ENCODE data around the gene MPC1L.
"Not testable (repeated sequence)": the region's sequence is repeated elsewhere in the genome, so short reads cannot be mapped to it uniquely, and the experiment has no call there.

Gene MPC1L

DNA sequence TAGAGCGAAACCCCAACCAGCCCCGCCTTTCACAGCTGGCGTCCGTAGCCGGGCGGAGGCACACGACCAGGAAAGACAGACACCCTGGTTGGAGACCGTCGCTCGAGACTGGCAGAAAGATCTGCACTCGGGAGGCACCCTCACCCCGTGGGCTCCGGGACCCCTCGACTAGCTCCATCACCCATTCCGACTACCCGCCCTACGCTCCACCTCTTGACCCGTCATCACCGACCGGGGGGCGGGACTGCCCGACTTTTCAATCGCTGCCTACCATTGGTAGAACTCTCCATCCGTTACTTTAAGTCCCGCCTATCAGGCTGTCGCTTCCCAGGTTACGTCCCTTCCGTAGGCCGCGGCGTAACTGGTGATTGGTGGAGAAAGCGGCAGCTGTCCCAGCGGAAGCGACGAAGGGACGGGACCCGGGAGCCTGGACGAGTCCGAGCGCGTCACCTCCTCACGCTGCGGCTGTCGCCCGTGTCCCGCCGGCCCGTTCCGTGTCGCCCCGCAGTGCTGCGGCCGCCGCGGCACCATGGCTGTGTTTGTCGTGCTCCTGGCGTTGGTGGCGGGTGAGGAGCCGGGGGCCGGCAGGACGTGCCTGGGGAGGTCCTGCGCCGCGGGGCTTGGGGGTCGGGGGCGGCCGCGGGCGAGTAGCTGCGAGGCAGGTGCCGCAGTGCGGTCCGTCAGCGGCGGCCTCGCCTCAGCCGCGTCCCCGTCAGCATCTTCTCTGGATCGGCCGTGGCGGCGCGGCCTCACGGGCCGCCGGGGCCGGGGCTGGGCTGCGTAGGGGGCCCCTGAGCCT lies 42.5 kb upstream of the MPC1L start, which contains the start of gene ATP6AP2:
Gene ATP6AP2 (plus strand): TSS at position 434 of the 799 bp plus-strand sequence. CDS start 96 bp downstream, at position 530.
- H3K4me3 ChIP-seq (ENCODE audit: control insufficient read depth, low read depth, low read length) = peak within 1 kb of the TSS; percentile 79
- DNase-seq (ENCODE audit: low read depth) = peak; percentile 64
- TF ChIP-seq, protein P1, sequence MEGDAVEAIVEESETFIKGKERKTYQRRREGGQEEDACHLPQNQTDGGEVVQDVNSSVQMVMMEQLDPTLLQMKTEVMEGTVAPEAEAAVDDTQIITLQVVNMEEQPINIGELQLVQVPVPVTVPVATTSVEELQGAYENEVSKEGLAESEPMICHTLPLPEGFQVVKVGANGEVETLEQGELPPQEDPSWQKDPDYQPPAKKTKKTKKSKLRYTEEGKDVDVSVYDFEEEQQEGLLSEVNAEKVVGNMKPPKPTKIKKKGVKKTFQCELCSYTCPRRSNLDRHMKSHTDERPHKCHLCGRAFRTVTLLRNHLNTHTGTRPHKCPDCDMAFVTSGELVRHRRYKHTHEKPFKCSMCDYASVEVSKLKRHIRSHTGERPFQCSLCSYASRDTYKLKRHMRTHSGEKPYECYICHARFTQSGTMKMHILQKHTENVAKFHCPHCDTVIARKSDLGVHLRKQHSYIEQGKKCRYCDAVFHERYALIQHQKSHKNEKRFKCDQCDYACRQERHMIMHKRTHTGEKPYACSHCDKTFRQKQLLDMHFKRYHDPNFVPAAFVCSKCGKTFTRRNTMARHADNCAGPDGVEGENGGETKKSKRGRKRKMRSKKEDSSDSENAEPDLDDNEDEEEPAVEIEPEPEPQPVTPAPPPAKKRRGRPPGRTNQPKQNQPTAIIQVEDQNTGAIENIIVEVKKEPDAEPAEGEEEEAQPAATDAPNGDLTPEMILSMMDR (IDR thresholded peaks at IDR 0.05; ENCODE audit: control insufficient read depth, insufficient read depth, low read depth, low read length, missing control alignments) = no peak

DNA sequence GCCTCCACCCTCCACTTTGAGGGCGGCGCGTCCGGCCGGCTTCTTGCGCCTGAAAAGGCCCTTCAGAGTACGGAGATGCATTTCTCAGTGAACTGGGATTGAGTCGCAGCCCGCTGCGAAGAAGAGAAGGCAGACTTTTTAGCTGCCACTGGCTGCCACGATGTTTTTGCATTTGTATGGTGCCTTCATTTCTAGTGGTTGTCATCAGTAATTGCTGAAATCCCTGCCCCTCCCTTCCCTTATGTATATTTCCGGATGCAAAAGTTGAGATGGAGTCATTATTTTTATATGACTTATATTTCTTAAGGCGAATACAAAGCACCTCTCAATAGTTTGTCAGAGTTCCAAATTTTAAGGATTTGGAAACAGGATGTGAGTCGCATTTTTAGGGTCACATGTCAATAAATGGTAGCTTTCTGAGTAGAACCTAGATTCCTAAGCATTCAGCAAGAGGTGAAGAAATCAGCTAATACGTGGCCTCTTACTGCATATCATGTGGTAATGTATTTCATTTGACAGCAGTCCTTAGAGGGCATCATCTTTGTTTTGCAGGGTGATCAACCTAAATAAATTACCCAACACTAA lies 41.8 kb upstream of the MPC1L start:
- no peak for DNase-seq (ENCODE audit: low read depth)
- H3K4me3 ChIP-seq (ENCODE audit: control insufficient read depth, low read depth, low read length) = peak overlapping the region; percentile 79
- TF ChIP-seq, protein P1 (IDR thresholded peaks at IDR 0.05; ENCODE audit: control insufficient read depth, insufficient read depth, low read depth, low read length, missing control alignments) = no peak

- not testable (repeated sequence) for DNase-seq (ENCODE audit: low read depth)
- H3K4me3 ChIP-seq (ENCODE audit: control insufficient read depth, low read depth, low read length) = peak overlapping the region; percentile 79; the same call in 1 of the 2 replicates
Observed at GRCh38 chrX:40582178-40582577, 41.0 kb upstream of the MPC1L start.

DNA sequence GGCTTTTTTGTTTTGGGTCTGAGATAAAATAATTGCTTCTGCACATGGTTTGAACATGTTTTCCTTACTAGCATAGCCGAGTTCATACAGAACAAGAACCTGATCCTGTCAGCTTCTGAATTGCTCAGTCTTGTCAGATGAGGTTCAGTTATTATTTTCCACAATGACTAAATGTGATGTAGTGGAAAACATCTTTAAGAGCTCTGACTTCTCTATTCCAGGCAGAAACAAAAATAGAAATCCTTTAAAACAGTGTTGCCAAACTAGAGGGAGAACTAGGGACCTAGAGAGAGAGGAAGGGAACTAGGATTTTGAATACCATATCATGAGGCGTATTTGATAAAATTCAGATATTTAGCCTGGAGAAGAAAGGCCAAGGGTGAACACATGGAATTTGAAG lies 40.4 kb upstream of the MPC1L start:
- no peak for DNase-seq (ENCODE audit: low read depth)
- TF ChIP-seq, protein P1 (IDR thresholded peaks at IDR 0.05; ENCODE audit: control insufficient read depth, insufficient read depth, low read depth, low read length, missing control alignments) = no peak
- H3K4me3 ChIP-seq (ENCODE audit: control insufficient read depth, low read depth, low read length) = no peak overlapping the region

GRCh38 chrX:40587623-40588022 lies 35.6 kb upstream of the MPC1L start:
- not testable (repeated sequence) for H3K4me3 ChIP-seq (ENCODE audit: control insufficient read depth, low read depth, low read length); DNase-seq (ENCODE audit: low read depth)

DNA sequence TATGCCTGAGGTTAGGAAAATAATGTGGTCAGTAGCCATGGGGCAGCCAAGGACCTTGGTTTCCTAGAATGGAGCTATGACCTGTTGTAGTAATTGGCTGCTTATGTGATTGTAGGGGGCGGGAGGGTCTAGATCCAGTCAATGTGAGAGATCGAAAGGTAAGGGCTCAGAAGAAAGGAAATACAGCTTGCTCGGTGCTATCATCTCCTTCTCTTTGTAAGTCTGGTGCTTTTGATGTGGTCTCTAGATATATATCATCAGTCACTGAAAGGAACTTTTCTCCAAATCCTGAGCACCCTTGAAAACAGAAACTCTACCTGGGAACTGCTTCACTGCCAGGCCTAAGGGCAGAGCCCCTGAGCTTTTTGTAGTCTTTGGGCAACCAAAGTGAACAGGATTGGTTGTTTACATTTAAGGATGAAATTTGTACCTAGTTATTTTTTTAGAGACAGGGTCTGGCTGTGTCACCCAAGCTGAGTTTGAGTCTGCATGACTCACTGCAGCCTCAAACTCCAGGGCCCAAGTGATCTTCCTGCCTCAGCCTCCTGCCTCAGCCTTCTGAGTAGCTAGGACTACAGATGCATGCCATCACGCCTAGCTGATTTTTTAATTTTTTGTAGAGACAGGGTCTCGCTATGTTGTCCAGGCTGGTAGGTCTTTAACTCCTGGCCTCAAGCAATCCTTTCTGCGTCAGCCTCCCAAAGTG lies 33.5 kb upstream of the MPC1L start:
- H3K4me3 ChIP-seq (ENCODE audit: control insufficient read depth, low read depth, low read length); DNase-seq (ENCODE audit: low read depth): not testable (repeated sequence)

- DNase-seq (ENCODE audit: low read depth) = no peak
- TF ChIP-seq, protein P1 (IDR thresholded peaks at IDR 0.05; ENCODE audit: control insufficient read depth, insufficient read depth, low read depth, low read length, missing control alignments) = no peak
- no peak overlapping the region for H3K4me3 ChIP-seq (ENCODE audit: control insufficient read depth, low read depth, low read length)
Observed at GRCh38 chrX:40603446-40603845, 19.8 kb upstream of the MPC1L start.

DNA sequence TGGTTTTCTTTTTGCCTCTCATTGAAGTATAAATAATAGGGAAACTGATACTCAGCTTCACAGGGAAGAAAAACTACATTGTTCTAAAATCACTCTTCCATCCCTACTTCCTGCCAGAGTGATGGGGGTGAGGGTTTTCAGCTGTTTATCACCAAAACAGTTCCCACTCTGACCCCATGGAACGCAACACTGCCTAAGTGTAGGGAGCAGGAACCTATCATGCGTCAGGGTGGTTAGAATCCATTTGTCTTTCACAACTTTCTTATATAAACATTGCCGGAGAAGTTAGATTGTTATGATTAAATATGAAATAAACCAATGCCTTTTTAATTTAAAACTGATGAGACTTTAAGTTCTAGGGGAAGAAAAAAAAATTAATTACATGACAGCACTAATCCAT lies 15.8 kb upstream of the MPC1L start:
- TF ChIP-seq, protein P1 (IDR thresholded peaks at IDR 0.05; ENCODE audit: control insufficient read depth, insufficient read depth, low read depth, low read length, missing control alignments) = no peak
- H3K4me3 ChIP-seq (ENCODE audit: control insufficient read depth, low read depth, low read length) = no peak overlapping the region
- no peak for DNase-seq (ENCODE audit: low read depth)

Data from AG09309 (cell line).